Measurements from ENCODE around the gene NTM. TPM values are rescaled to one million over a fixed set of nuclear protein-coding genes. Genes with fewer than 3 reads are reported as not detected.

Gene NTM
- total and polyA plus RNA-seq, 12 donors = 0.43 to 3.0 (median 1.3) TPM

GRCh38 chr11:131669401-131669780 lies 299.0 kb downstream of the NTM start:
- TF ChIP-seq CTCF (IDR thresholded peaks at IDR 0.05) = no peak
- H3K36me3 ChIP-seq = no peaks in the 10 kb centered on the region
- H3K27ac ChIP-seq = no peak overlapping the region
- H3K4me1 ChIP-seq = peaks cover 0 to 7% (median 0%) of the 10 kb centered on the region in 9 donors
- DNase-seq = no peak
- H3K4me3 ChIP-seq = no peak overlapping the region
- WGBS, 2 donors = 77 to 83% methylated on average over 4 of the region's 4 CpGs
- ATAC-seq = no peak
- H3K27me3 ChIP-seq = peaks cover 0 to 19% (median 5%) of the 10 kb centered on the region in 7 donors
- intact Hi-C loops (cut with DNase I) = loop anchor here in 2 of 10 donors (5.0 to 10.0 kb wide), 2 partner anchors 82 to 85 kb away; no protein-coding TSS in a partner anchor
- no peaks in the 10 kb centered on the region for H3K9me3 ChIP-seq

GRCh38 chr11:131670876-131671275 lies 300.5 kb downstream of the NTM start:
- ATAC-seq (no peak), DNase-seq (no peak)
- H3K9me3 ChIP-seq = no peaks in the 10 kb centered on the region
- WGBS, 2 donors = 70 to 79% methylated on average over 3 of the region's 3 CpGs
- TF ChIP-seq CTCF (IDR thresholded peaks at IDR 0.05) = no peak
- intact Hi-C loops (cut with DNase I) = loop anchor here in 9 of 10 donors (5.0 to 10.0 kb wide), 9 partner anchors 89 to 749 kb away; no protein-coding TSS in a partner anchor
- H3K4me1 ChIP-seq = peaks cover 0 to 7% (median 0%) of the 10 kb centered on the region in 9 donors
- H3K27ac ChIP-seq = no peak overlapping the region
- H3K4me3 ChIP-seq = no peak overlapping the region
- peaks cover 0 to 25% (median 10%) of the 10 kb centered on the region in 7 donors for H3K27me3 ChIP-seq
- H3K36me3 ChIP-seq = no peaks in the 10 kb centered on the region

- H3K4me3 ChIP-seq = no peak overlapping the region
- no peak for DNase-seq
- intact Hi-C loops (cut with DNase I) = loop anchor here in 9 of 10 donors (5.0 to 10.0 kb wide), 9 partner anchors 89 to 749 kb away; no protein-coding TSS in a partner anchor
Observed at GRCh38 chr11:131671320-131671719, 300.9 kb downstream of the NTM start.

GRCh38 chr11:131671734-131672133 lies 301.3 kb downstream of the NTM start:
- Histone ChIP-seq H3K27me3 (peaks cover 0 to 28% (median 10%) of the 10 kb centered on the region in 7 donors), H3K4me1 (peaks cover 0 to 7% (median 0%) of the 10 kb centered on the region in 9 donors), H3K27ac (no peak overlapping the region), H3K9me3 (no peaks in the 10 kb centered on the region), H3K4me3 (no peak overlapping the region), H3K36me3 (no peaks in the 10 kb centered on the region)
- peak in 3 of 9 donors; percentile 12 to 29 (median 16) for TF ChIP-seq CTCF (IDR thresholded peaks at IDR 0.05)
- no peak for ATAC-seq
- no peak for DNase-seq
- intact Hi-C loops (cut with DNase I) = loop anchor here in 9 of 10 donors (2.0 to 10.0 kb wide), 10 partner anchors 89 to 749 kb away; no protein-coding TSS in a partner anchor
- 72 to 75% methylated on average over 12 of the region's 12 CpGs for WGBS, 2 donors

More at GRCh38 chr11:131671320-131671719, 300.9 kb downstream of the NTM start:
- WGBS, 2 donors = 87 to 93% methylated on average over 8 of the region's 8 CpGs
- peaks cover 0 to 7% (median 0%) of the 10 kb centered on the region in 9 donors for H3K4me1 ChIP-seq
- no peaks in the 10 kb centered on the region for H3K36me3 ChIP-seq
- H3K27ac ChIP-seq = no peak overlapping the region
- H3K27me3 ChIP-seq = peaks cover 0 to 28% (median 10%) of the 10 kb centered on the region in 7 donors
- no peaks in the 10 kb centered on the region for H3K9me3 ChIP-seq
- ATAC-seq = no peak
- no peak for TF ChIP-seq CTCF (IDR thresholded peaks at IDR 0.05)
